Measurements from ENCODE around the gene GP2.
"Not testable (repeated sequence)": the region's sequence is repeated elsewhere in the genome, so short reads cannot be mapped to it uniquely, and the experiment has no call there.

The GP2 gene

DNA sequence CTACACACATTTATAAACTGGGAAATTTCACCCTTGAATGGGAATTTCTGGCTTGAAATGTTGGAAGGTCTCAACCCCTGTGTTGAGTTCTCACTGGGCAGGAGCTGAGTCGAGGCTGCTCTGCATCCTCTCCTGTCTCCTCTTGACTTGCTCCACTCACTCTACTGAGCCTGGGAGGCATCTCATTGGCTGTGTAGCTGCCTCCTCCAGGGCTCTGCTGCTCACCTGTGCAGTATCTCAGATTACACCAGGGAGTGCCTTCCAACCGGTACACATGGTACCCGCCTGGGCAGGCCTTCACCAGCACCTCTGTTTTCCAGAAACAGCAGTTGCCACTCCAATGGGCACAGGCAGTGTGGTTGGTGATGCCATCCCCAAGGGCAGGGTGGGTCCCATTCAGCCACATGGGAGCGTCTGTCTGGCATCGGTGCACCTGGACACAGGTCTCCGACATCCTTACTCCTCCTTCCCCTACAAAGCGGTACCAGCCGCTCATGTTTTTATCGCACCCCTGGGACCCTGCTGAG is 3.7 kb downstream of the GP2 start:
- no peak for DNase-seq

DNA sequence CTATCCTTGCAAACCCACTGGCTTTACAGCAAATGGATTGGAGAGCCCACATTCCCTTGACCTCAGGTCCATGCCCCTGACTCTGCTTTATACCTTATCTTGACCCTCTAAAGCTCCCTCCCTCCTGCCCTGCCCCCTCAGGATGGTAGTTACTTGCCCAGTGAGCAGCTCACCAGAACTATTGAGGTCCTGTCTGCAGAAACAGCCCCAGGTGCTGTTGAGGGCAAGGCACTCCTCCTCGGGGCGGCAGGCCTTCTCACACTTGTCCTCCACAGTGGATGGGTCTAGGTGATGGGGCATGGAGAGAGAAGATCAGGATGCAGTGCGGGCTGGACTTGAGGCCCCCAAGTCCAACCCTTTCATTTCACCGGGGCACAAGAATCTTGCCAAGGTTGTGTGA is 4.6 kb downstream of the GP2 start:
- DNase-seq: no peak

DNA sequence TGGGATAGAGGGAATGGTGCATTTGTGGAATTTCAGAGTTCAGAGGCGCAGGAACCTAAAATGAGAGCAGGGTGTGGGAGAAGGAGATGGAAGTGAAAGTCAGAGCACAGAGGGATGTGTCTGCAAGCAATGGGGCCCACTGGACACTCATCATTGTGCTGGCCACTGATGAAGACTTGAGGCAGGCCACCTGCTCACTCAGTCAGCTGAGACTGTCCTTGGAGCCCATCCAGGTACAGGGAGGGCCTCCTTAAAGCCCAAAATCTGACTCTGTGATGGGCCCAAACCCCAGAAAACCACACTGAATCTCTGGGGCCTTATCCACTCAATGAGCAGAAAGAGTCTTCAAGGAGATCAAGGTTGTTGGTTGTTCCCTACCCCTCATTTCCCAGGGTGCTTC is 5.6 kb downstream of the GP2 start:
- no peak for DNase-seq

DNA sequence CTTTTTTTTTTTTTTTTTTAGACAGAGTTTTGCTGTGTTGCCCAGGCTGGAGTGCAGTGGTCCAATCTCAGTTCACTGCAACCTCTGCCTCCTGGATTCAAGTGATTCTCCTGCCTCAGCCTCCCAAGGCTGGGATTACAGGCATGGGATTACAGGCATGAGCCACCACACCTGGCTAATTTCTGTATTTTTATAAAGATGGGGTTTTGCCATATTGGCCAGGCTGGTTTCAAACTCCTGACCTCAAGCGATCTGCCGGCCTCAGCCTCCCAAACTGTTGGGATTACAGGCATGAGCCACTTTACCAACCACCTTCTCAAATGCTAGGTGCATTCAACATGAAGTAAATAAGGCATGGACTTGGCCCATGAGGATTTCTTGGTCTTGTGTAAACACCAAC is 6.3 kb downstream of the GP2 start:
- DNase-seq: not testable (repeated sequence)

DNA sequence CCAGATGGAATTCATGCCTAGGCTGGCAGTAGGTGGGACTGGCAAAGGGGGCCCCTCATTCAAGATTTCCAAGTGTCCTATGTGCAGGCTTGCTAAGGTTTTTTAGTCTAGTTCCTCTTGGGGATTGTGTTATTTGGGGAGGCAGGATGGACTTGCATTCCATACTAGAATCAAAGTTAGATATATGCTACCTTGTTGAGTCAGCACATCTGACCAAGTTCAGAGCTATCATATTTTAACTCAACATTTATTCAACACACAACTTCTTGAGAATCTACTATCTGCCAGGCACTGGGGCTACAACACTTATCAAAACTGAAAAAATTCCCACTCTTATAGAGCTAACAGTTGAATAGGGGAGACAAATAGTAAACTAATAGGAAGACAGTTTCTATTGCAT is 6.7 kb downstream of the GP2 start:
- no peak for DNase-seq

DNA sequence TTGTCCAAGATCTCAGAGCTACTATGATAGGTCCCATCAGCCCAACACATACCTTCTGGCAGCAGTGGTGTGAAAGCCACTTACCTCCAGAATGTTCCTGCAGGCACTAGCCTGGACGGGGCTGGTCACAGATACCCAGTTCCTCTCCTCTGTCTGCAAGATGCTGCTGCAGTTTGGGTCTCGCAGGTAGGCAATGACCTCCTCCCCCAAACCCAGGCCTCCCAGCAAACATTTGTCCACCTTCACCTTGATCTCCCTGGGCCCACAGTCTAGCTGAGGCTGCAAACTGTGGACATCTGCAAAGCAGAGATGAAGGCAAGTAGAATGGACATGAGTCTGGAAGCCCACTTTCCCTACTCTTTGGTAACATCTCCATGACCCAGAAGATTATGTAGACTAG is 7.1 kb downstream of the GP2 start:
- DNase-seq: no peak

DNA sequence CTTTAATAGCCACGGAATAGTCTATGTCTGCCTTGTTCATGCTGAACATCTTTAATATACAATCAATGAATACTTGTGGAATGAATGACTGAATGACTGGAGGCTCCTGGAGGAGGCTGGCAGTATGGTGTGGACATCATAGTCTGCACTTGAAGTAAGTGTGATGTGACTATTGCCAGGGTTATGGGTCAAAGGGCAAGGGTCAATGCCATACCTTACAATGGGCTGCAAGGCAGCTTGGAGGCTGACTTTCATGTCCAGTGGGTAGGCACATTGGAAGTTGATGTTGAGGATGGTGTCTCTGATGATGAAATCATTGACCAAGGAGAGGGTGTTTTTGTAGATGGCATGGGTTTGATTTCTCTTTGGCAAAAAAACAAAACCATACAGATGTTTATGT is 7.9 kb downstream of the GP2 start:
- DNase-seq: no peak

DNA sequence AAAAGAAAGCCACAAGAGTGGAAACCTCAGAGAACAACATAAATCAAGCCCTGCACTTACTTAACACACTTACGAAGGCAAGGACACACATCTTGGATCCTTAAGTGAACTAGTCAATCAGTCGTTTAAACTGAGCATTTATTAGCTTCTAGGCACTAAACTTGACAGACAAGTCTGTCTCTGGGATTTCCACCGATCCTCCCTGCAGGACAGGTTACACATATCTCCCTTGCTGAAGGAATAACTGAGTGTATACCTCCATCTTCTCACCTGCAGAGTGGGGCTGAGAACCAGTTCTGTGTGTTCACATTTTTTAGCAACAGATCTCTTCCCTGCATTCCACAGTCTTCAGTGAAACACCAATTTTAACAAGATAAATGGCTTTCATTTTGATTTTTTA is 8.9 kb downstream of the GP2 start:
- no peak for DNase-seq

DNA sequence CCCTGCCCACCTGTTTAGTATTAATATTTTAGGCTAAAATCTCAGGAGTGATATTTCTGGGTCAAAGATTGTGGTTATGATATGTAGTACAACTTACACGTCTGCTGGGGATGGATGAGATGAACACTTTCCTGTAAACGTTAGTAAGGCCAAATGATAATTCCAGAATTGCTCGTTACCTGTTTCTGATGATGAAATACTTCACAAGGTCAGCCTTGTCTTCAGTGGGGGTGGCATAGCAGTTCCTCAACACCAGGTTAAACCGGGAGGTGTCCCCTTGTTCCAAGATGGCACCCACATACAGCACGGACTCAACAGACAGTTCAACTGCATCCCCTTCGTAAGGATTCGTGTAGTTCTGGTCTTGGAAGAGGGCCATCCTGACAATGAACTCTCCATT is 9.3 kb downstream of the GP2 start:
- no peak for DNase-seq

DNA sequence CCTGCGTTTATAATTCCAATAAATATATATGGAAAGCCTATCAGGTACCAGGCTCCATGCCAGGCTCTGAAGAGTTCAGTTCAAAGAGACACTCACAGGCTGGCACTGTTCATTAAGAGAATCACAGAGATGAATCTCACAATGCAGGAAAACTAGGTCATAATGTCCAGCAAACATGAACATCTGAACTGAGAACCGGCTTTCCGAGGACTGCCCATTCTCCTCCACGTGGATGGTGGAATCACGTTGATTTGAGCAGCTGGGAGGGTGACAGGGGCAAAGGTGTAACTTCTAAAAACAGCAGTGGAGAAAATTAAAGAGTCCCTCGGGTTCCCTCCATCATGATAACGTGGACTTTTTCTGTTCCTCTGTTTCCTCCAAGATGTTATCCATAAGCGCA is 10.2 kb downstream of the GP2 start:
- no peak for DNase-seq

DNA sequence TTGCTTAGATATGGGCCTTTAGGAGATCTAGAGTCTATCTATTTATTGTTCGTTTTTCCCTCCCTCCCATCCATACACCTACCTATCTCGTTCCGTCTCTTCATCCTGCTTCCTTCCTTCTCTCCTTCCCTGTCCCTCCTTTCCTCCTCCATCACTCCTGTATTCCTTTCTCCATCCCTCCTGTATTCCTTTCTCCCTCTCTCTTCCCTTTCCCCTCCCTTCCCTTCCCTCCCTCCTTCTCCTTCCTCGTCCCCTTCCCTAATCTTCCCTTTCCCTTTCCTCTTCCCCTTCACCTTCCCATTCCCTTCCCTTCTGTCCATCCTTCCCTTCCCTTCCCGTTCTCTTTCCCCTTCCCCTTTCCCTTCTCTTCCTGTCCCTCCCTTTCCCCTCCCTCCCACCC is 10.6 kb downstream of the GP2 start:
- DNase-seq: no peak

DNA sequence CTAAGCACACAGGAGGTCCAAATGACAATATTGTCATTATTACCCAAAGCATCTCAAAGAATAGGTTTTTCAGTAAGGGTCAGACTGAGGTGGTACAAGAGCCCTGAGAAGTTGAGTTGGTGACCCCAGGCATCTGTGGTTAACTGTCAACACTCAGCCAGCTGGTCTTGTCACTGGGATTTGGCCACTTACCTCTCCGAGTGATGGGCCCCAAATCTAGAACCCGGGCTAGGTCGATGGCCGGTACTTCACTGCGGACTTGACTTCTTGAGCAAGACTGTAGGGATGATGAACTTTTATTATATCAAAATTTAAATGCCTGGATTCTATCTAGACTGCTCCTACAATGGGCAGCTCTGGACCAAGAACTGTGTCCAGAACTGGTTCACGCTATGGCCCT is 11.5 kb downstream of the GP2 start:
- no peak for DNase-seq

DNA sequence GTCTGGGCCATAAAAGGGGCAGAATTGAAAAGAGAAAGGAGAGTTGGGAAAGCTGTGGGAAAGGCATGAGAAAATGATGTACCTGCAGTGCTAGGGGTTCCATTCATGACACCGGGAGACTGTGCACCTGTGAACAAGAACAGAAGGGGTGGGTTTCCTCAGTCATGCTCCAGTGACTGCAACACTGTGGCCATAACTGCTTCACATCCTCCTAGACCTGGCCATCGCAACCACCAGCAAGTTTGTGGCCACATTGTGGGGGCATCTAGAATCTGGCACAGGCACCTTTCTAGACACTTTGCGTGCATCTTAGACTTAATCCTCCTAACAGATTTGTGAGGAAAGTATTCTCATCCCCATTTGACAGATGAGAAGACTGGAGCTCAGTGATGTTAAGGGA is 12.7 kb downstream of the GP2 start:
- DNase-seq: no peak

DNA sequence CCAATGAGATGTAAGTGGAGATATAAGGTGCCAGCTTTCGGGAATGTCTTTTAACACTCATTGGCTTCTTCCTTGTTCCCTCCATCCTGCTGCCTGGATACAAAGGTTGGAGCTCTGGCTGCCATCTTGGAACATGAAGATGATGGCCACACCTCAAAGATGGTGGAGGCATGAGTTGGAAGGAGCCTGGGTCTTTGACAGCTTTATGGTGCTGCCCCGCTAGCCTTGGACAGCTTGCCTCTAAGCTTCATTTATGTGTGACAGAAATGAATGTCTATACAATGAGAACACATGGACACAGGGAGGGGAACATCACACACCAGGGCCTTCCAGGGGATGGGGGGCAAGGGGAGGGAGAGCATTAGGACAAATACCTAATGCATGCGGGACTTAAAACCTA is 13.6 kb downstream of the GP2 start:
- no peak for DNase-seq

DNA sequence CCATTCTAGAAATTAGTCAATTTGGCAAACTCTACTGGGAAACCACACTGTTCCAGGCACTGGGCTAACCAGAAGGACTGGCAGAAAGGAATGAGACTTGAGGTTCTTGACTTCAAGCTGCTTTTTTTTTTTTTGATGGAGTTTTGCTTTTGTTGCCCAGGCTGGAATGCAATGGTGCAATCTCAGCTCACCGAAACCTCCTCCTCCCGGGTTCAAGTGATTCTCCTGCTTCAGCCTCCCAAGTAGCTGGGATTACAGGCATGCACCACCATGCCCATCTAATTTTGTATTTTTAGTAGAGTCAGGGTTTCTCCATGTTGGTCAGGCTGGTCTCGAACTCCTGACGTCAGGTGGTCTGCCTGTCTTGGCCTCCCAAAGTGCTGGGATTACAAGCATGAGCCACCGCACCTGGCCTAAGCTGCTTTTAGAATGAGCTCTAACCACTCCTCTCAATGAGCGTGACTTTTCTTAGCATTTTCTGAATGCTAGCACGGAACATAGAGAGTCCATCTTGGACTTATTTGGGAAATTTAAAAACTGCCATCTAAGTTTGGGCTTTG is 14.7 kb downstream of the GP2 start:
- DNase-seq: not testable (repeated sequence)

DNA sequence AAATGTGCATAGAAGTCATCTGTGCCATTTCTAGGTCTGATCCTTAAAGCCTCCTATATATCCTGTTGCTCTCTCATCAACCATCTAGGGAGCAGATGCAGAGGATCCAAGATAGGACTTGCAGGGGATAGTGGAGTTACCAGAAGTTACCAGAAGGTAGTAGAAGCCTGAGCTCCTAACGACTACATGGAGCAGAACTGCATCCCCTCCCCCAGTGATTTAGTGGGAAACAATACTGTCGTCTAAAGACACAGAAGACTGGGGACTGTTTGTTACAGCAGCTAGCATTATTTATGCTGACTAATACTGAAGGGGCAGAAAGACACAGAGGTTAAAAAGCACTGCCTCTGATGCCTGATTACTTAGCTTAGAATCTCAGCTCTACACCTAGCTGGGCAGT is 15.8 kb downstream of the GP2 start:
- DNase-seq: no peak

DNA sequence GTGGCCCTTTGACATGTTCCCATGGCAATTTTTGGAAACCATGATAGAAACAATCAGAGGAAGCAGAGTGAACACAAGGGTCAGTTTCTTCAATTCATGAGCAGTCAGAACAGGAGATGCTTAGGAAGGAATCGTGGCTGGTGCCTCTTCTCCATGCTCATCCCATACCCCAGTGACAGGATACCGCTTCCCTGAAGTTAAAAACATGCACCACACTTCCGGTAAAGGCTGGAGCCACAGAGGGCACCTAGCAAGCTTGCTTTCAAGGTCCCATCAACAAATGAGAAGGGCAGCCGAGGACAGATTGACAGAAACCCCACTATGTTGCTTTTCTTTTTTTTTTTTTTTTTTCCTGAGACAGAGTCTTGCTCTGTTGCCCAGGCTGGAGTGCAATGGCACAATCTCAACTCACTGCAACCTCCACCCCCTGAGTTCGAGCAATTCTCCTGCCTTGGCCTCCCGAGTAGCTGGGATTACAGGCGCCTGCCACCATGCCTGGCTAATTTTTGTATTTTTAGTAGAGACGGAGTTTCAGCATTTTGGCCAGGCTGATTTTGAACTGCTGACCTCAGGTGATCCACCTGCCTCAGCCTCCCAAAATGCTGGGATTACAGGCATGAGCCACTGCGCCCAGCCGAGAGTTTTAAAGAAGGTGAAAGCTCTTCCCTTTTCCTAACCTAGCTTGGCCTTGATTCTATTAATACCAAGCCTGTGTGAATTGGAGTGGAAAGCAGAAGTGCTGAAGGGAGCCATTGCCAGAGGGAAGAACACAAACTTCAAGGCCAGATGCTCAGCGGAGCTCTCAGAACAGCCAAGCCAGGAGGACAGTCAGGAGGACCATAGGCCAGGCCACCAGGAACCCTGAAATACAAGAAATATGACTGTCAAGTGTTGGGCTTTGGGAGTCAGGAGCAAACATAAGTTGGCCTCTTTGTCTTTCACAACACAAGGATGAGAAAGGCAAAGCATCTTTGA is 16.6 kb downstream of the GP2 start:
- no peak for DNase-seq

DNA sequence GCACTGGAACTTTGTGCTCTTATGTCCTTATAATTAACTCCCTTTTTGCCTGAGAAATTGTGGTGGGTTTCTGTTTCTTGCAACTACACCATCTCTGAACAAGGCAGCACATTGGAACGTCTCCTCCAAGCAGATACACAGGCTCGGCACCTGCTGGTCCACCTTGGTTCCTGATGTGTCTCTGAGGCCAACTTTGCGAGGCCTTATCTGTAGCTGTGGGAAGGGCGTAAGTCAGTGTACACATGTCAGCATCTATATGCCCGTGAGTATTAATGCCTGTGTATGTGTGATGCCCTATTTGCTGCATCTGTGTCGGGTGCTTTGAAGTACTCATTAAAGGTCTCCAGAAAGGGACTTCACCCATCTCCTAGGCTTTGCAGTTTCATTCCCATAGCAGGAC is 17.5 kb downstream of the GP2 start:
- no peak for DNase-seq

DNA sequence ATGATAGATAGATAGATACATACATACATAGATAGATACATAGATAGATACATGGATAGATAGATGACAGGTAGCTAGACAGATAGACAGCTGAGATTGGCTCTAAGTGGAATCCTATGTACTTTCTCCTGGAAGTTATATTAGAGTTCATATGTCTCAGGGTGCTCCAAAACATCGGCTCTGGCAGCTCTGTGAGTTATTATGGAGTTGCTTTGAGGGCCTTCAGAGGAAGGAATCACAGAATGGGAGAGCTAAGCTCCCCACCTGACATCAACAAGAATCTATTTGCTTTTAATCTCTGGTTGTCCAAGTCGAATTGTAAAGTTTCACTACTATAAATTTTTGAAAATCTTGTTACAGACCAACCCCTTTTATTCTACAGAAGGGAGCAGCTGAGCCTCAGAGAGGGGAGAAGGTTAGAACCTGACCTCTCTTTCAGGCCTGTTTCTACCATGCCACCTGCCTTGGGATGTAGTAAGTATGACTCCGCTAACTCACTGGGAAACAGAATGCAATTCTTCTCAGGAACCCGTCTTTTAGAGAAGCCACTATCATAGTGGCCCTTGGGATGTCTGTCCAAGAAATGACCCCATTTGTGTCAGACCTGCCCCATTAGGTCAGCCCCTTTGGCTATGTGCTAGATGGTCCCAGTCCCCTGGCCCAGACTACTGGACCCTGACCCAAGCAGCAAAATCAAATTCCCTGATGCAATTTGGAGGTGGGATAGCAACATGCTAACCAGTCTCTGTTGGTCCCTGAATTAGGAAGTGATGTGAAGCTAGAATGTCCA is 18.3 kb downstream of the GP2 start:
- no peak for DNase-seq

DNA sequence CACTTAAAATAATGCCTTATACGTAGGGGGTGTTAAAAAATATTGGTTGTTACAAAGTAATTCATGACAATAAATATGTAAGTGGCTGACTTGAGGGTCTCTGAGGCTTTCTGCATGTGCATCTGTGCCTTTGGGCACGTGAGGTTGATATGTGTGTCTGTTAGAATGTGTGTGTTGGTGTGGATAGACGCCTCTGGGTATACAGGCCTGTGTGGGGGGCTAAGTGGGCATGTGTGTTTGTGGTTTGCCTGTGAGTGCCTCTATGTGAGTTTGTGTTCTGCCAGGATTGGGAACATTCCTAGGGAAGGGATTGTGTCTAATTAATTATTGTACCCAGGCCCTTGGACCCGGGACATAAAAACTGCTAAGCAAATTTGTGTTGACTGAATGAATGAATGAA is 19.0 kb downstream of the GP2 start:
- DNase-seq: no peak

DNA sequence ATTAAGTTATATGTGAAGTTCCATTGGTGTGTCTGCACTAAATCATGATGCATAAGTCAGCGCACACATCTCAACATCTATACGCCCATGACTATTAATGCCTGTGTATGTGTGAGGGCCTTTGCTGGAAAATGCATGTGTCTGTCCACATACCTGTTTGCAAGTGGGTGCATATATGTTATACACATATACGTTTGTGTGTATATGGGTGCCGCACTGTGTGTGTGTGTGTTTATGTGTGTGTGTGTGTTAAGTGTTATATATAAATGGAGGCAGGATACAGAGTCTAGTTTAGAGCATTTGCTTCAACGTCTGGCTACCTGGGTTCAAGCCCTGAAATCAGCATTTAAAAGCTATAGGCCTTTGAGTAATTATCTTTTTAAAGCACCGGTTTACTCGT is 19.5 kb downstream of the GP2 start:
- no peak for DNase-seq

DNA sequence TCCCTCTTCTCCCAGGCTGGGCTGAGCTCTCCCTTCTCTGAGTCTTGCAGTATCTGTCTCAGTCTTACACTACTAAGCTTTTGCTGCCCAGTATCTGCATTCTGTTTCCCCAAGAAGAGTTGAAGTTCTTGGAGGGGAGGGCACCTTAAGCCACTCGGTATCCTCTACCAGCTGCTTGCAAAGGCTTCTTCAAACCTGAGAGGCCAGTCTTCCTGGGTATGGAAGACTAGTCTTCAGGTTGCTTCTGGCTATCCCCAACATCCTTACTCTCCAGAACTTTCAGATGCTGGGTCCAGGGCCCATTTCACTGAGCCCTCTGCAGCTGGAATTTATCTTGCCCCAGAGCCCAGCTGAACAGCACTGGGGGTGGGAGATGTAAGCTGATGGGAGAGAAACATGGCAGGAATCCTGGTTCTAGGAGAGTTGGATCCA is 20.1 kb downstream of the GP2 start:
- DNase-seq: no peak

DNA sequence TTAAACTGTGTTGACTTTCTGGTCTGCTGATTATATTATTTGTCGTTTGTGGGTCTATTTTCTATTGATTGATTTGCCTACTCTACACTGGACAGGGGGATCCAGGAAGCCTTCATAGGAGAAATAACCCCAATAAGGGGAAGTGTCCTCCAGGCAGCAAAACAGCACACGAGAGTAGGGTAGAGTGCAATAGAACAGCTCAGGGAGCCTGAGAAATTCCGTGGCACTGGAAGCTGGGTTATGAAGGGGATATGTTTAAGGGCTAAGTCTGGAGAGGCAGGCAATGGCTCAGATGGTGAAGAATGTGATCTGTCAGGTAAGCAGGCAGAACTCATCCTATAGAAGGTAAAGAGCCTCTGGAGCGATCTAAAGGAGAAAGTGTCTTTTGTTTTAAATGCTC is 20.9 kb downstream of the GP2 start:
- DNase-seq: no peak

DNA sequence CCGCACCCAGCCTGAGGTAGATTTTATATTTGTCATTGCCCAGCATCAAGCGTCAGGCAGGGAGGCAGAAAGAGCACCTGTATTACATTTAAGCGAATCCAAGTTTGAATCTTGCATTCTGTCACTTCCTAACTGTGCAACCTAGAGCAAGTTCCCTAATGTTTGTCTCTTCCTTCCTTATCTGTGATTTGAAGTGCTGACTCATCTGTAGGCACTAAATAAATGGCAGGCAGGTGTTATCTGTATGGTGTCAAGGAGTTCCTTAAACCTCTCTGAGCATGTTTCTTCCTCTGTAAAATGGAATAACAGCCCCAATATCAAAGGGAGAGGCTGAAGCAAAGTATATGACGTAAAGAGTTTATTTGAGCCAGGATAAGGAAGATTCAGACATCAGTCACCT is 24.3 kb downstream of the GP2 start:
- no peak for DNase-seq

Data from AML-193 (cell line).